Measurements from ENCODE around the gene FXYD1.

Gene FXYD1

GRCh38 chr19:35168196-35168595, 29.6 kb downstream of the FXYD1 start:
- DNase-seq (ENCODE audit: insufficient read length, low spot score) (no peak), FAIRE-seq (no peak)
- TF ChIP-seq POLR2AphosphoS5 (IDR thresholded peaks at IDR 0.05; ENCODE audit: low read depth, low read length) (no peak), POLR2A (IDR thresholded peaks at IDR 0.05; ENCODE audit: low read depth, low read length) (no peak), PAX5 (IDR thresholded peaks at IDR 0.05; ENCODE audit: insufficient read depth, low read length, severe bottlenecking) (no peak), SPI1 (IDR thresholded peaks at IDR 0.05; ENCODE audit: low read depth, low read length) (no peak), TAF1 (IDR thresholded peaks at IDR 0.05; ENCODE audit: low read depth, low read length) (no peak), POU2F2 (IDR thresholded peaks at IDR 0.05; ENCODE audit: low read depth, low read length) (no peak)

GRCh38 chr19:35169221-35169995, 30.8 kb downstream of the FXYD1 start:
- FAIRE-seq (no peak), DNase-seq (ENCODE audit: insufficient read length, low spot score) (no peak)
- TF ChIP-seq POLR2A (IDR thresholded peaks at IDR 0.05; ENCODE audit: low read depth, low read length) (no peak), POU2F2 (IDR thresholded peaks at IDR 0.05; ENCODE audit: low read depth, low read length) (no peak), POLR2AphosphoS5 (IDR thresholded peaks at IDR 0.05; ENCODE audit: low read depth, low read length) (no peak)

- DNase-seq (ENCODE audit: insufficient read length, low spot score) (no peak), FAIRE-seq (no peak)
- TF ChIP-seq SPI1 (IDR thresholded peaks at IDR 0.05; ENCODE audit: low read depth, low read length): no peak
- no peak for TF ChIP-seq POLR2A (IDR thresholded peaks at IDR 0.05; ENCODE audit: low read depth, low read length)
- no peak for TF ChIP-seq PAX5 (IDR thresholded peaks at IDR 0.05; ENCODE audit: insufficient read depth, low read length, severe bottlenecking)
- TF ChIP-seq POLR2AphosphoS5 (IDR thresholded peaks at IDR 0.05; ENCODE audit: low read depth, low read length): no peak
- TF ChIP-seq POU2F2 (IDR thresholded peaks at IDR 0.05; ENCODE audit: low read depth, low read length): no peak
- no peak for TF ChIP-seq TAF1 (IDR thresholded peaks at IDR 0.05; ENCODE audit: low read depth, low read length)
Measured at GRCh38 chr19:35170359-35171061, 31.9 kb downstream of the FXYD1 start.

- FAIRE-seq: no peak
- no peak for TF ChIP-seq TAF1 (IDR thresholded peaks at IDR 0.05; ENCODE audit: low read depth, low read length)
- DNase-seq (ENCODE audit: insufficient read length, low spot score): no peak
Measured at GRCh38 chr19:35171730-35172129, 33.1 kb downstream of the FXYD1 start.

GRCh38 chr19:35174226-35174625, 35.6 kb downstream of the FXYD1 start:
- no peak for DNase-seq (ENCODE audit: insufficient read length, low spot score)
- TF ChIP-seq PAX5 (IDR thresholded peaks at IDR 0.05; ENCODE audit: insufficient read depth, low read length, severe bottlenecking) (no peak), POLR2A (IDR thresholded peaks at IDR 0.05; ENCODE audit: low read depth, low read length) (no peak), POU2F2 (IDR thresholded peaks at IDR 0.05; ENCODE audit: low read depth, low read length) (no peak), SPI1 (IDR thresholded peaks at IDR 0.05; ENCODE audit: low read depth, low read length) (no peak), TAF1 (IDR thresholded peaks at IDR 0.05; ENCODE audit: low read depth, low read length) (no peak), POLR2AphosphoS5 (IDR thresholded peaks at IDR 0.05; ENCODE audit: low read depth, low read length) (no peak)
- FAIRE-seq: no peak

GRCh38 chr19:35176181-35176570, 37.6 kb downstream of the FXYD1 start:
- TF ChIP-seq POLR2AphosphoS5 (IDR thresholded peaks at IDR 0.05; ENCODE audit: low read depth, low read length) (no peak), SPI1 (IDR thresholded peaks at IDR 0.05; ENCODE audit: low read depth, low read length) (no peak), TAF1 (IDR thresholded peaks at IDR 0.05; ENCODE audit: low read depth, low read length) (no peak), POU2F2 (IDR thresholded peaks at IDR 0.05; ENCODE audit: low read depth, low read length) (no peak), PAX5 (IDR thresholded peaks at IDR 0.05; ENCODE audit: insufficient read depth, low read length, severe bottlenecking) (no peak)
- no peak for DNase-seq (ENCODE audit: insufficient read length, low spot score)
- no peak for FAIRE-seq

GRCh38 chr19:35177377-35178274, 39.0 kb downstream of the FXYD1 start:
- FAIRE-seq (no peak), DNase-seq (ENCODE audit: insufficient read length, low spot score) (no peak)
- no peak for TF ChIP-seq POLR2A (IDR thresholded peaks at IDR 0.05; ENCODE audit: low read depth, low read length)
- TF ChIP-seq PAX5 (IDR thresholded peaks at IDR 0.05; ENCODE audit: insufficient read depth, low read length, severe bottlenecking): no peak
- TF ChIP-seq POU2F2 (IDR thresholded peaks at IDR 0.05; ENCODE audit: low read depth, low read length): no peak
- no peak for TF ChIP-seq SPI1 (IDR thresholded peaks at IDR 0.05; ENCODE audit: low read depth, low read length)
- no peak for TF ChIP-seq TAF1 (IDR thresholded peaks at IDR 0.05; ENCODE audit: low read depth, low read length)
- no peak for TF ChIP-seq POLR2AphosphoS5 (IDR thresholded peaks at IDR 0.05; ENCODE audit: low read depth, low read length)

GRCh38 chr19:35178701-35179100, 40.1 kb downstream of the FXYD1 start:
- no peak for FAIRE-seq
- no peak for DNase-seq (ENCODE audit: insufficient read length, low spot score)
- no peak for TF ChIP-seq SPI1 (IDR thresholded peaks at IDR 0.05; ENCODE audit: low read depth, low read length)
- TF ChIP-seq PAX5 (IDR thresholded peaks at IDR 0.05; ENCODE audit: insufficient read depth, low read length, severe bottlenecking): no peak
- no peak for TF ChIP-seq POLR2AphosphoS5 (IDR thresholded peaks at IDR 0.05; ENCODE audit: low read depth, low read length)
- no peak for TF ChIP-seq POLR2A (IDR thresholded peaks at IDR 0.05; ENCODE audit: low read depth, low read length)
- TF ChIP-seq TAF1 (IDR thresholded peaks at IDR 0.05; ENCODE audit: low read depth, low read length): no peak
- no peak for TF ChIP-seq POU2F2 (IDR thresholded peaks at IDR 0.05; ENCODE audit: low read depth, low read length)

- TF ChIP-seq POU2F2 (IDR thresholded peaks at IDR 0.05; ENCODE audit: low read depth, low read length) (no peak), POLR2AphosphoS5 (IDR thresholded peaks at IDR 0.05; ENCODE audit: low read depth, low read length) (no peak), SPI1 (IDR thresholded peaks at IDR 0.05; ENCODE audit: low read depth, low read length) (no peak), TAF1 (IDR thresholded peaks at IDR 0.05; ENCODE audit: low read depth, low read length) (no peak), POLR2A (IDR thresholded peaks at IDR 0.05; ENCODE audit: low read depth, low read length) (no peak), PAX5 (IDR thresholded peaks at IDR 0.05; ENCODE audit: insufficient read depth, low read length, severe bottlenecking) (no peak)
- no peak for DNase-seq (ENCODE audit: insufficient read length, low spot score)
- no peak for FAIRE-seq
Measured at GRCh38 chr19:35179830-35180229, 41.2 kb downstream of the FXYD1 start.

Data from GM12891 (cell line).